GM23338 (cell line): ENCODE measurements around the gene RSL24D1. TPM values are rescaled to one million over a fixed set of nuclear protein-coding genes. Genes with fewer than 3 reads are reported as not detected.

Experiments
- ATAC-seq: fragments of 200-7000 bp; cut with Tn5 transposase; 3 replicates; pipeline ENCODE4 v1.9.1; 2020
- DNase-seq: peaks from one replicate; pipeline ENCODE4 v3.0.0-alpha.2; 2015; ENCODE audit warnings: low spot score
- H2AFZ ChIP-seq: fragments of 200-600 bp; sonication (generic); 2 replicates; pipeline ENCODE4 v1.8.0; 2016; ENCODE audit warnings: antibody characterized with exemption, mild to moderate bottlenecking, moderate library complexity
- H3F3A ChIP-seq: fragments of 200-600 bp; sonication (generic); replicated peaks from 2 replicates; pipeline ENCODE4 v1.8.0; 2017; ENCODE audit warnings: antibody characterized with exemption, mixed run types, low read depth
- H3K27ac ChIP-seq: fragments of 200-600 bp; sonication (generic); 2 replicates; pipeline ENCODE4 v1.6.1; 2016; ENCODE audit warnings: low read depth
- H3K27me3 ChIP-seq: fragments of 200-600 bp; sonication (generic); 2 replicates; pipeline ENCODE4 v1.8.0; 2016; ENCODE audit warnings: mild to moderate bottlenecking, mixed run types, moderate library complexity; ENCODE audit not compliant: insufficient read depth
- H3K36me3 ChIP-seq: fragments of 200-600 bp; sonication (generic); 2 replicates; pipeline ENCODE4 v1.8.0; 2016; ENCODE audit warnings: mild to moderate bottlenecking; ENCODE audit not compliant: insufficient read depth
- H3K4me1 ChIP-seq: fragments of 200-600 bp; sonication (generic); 2 replicates; pipeline ENCODE4 v1.8.0; 2016; ENCODE audit warnings: mild to moderate bottlenecking, moderate library complexity; ENCODE audit not compliant: insufficient read depth
- H3K4me2 ChIP-seq: fragments of 200-600 bp; sonication (generic); 2 replicates; pipeline ENCODE4 v1.7.1; 2017; ENCODE audit warnings: mixed run types
- H3K4me3 ChIP-seq: fragments of 200-600 bp; sonication (generic); 2 replicates; pipeline ENCODE4 v1.6.1; 2016; ENCODE audit warnings: mixed run types
- H3K79me2 ChIP-seq: fragments of 200-600 bp; sonication (generic); replicated peaks from 2 replicates; pipeline ENCODE4 v1.8.0; 2017; ENCODE audit warnings: mild to moderate bottlenecking; ENCODE audit not compliant: insufficient read depth
- H3K9me2 ChIP-seq: fragments of 200-600 bp; sonication (generic); 2 replicates; pipeline ENCODE4 v1.8.0; 2017; ENCODE audit not compliant: insufficient read depth
- H4K20me1 ChIP-seq: fragments of 200-600 bp; sonication (generic); replicated peaks from 2 replicates; pipeline ENCODE4 v1.8.0; 2017; ENCODE audit warnings: mild to moderate bottlenecking; ENCODE audit not compliant: insufficient read depth
- H3K27ac Mint-ChIP-seq: 2 replicates; pipeline ENCODE4 v1.8.0; 2020; ENCODE audit warnings: inconsistent platforms, mild to moderate bottlenecking, moderate library complexity, mixed read lengths
- H3K27me3 Mint-ChIP-seq: 3 replicates; pipeline ENCODE4 v1.8.0; 2022; ENCODE audit warnings: low read depth, mild to moderate bottlenecking, moderate library complexity, mixed read lengths, inconsistent platforms; ENCODE audit not compliant: insufficient read depth, poor library complexity
- H3K36me3 Mint-ChIP-seq: 3 replicates; pipeline ENCODE4 v1.8.0; 2021; ENCODE audit warnings: low read depth, mild to moderate bottlenecking, inconsistent platforms, moderate library complexity, mixed read lengths
- H3K4me1 Mint-ChIP-seq: 3 replicates; pipeline ENCODE4 v1.8.0; 2020; ENCODE audit warnings: mild to moderate bottlenecking, inconsistent platforms, mixed read lengths
- H3K4me3 Mint-ChIP-seq: 3 replicates; pipeline ENCODE4 v1.8.0; 2021; ENCODE audit warnings: moderate library complexity, mild to moderate bottlenecking, inconsistent platforms, mixed read lengths
- H3K9me3 Mint-ChIP-seq: 3 replicates; pipeline ENCODE4 v1.8.0; 2020; ENCODE audit warnings: moderate library complexity, mild to moderate bottlenecking, inconsistent platforms, mixed read lengths
- CREB1 ChIP-seq: fragments of 250-450 bp; sonication (Bioruptor Pico); IDR thresholded peaks from 2 replicates; pipeline ENCODE4 v1.5.0; 2020; ENCODE audit warnings: low read depth, mild to moderate bottlenecking, moderate library complexity
- ETS1 ChIP-seq: IDR thresholded peaks from 2 replicates; pipeline ENCODE4 v1.6.1; 2016; ENCODE audit warnings: antibody characterized with exemption
- EZH2 ChIP-seq: fragments of 200-600 bp; sonication (generic); IDR thresholded peaks from one replicate; pipeline ENCODE4 v1.8.0; 2017; ENCODE audit warnings: antibody characterized with exemption, mild to moderate bottlenecking, low read depth; ENCODE audit not compliant: unreplicated experiment
- EZH2phosphoT487 ChIP-seq: fragments of 200-600 bp; sonication (generic); IDR thresholded peaks from one replicate; pipeline ENCODE4 v1.8.1; 2018; ENCODE audit warnings: antibody characterized with exemption; ENCODE audit not compliant: unreplicated experiment
- JUNB ChIP-seq: IDR thresholded peaks from one replicate; pipeline ENCODE4 v1.6.1; 2016; ENCODE audit warnings: antibody characterized with exemption; ENCODE audit not compliant: unreplicated experiment
- NANOG ChIP-seq: IDR thresholded peaks from 2 replicates; pipeline ENCODE4 v1.6.1; 2016; ENCODE audit warnings: antibody characterized with exemption, borderline replicate concordance
- POLR2AphosphoS5 ChIP-seq: IDR thresholded peaks from 2 replicates; pipeline ENCODE4 v1.6.1; 2016; ENCODE audit warnings: antibody characterized with exemption, low read depth
- REST ChIP-seq: IDR thresholded peaks from one replicate; pipeline ENCODE4 v1.6.1; 2018; ENCODE audit warnings: antibody characterized with exemption; ENCODE audit not compliant: unreplicated experiment
- STAT1 ChIP-seq: IDR thresholded peaks from one replicate; pipeline ENCODE4 v1.6.1; 2016; ENCODE audit warnings: antibody characterized with exemption; ENCODE audit not compliant: unreplicated experiment
- ZNF114 ChIP-seq: fragments of 250-450 bp; sonication (Bioruptor Pico); IDR thresholded peaks from 2 replicates; pipeline ENCODE4 v1.5.0; 2020; ENCODE audit warnings: mild to moderate bottlenecking, moderate library complexity
- ZNF331 ChIP-seq: fragments of 250-450 bp; sonication (Bioruptor Pico); IDR thresholded peaks from 2 replicates; pipeline ENCODE4 v1.5.0; 2020; ENCODE audit warnings: low read depth, mild to moderate bottlenecking, moderate library complexity
- polyA plus RNA-seq: library from polyadenylated mRNA; unstranded; fragments of >200 nt; fragmentation: Nextera tagmentation; extraction: Ambion mirVana; gene quantifications from 2 replicates; pipeline ENCODE4 v1.2.1, GENCODE V29; 2016
- total RNA-seq: library from RNA; depleted of rRNA; stranded (reverse); fragments of >200 nt; shearing (Covaris generic); gene quantifications from 2 replicates; pipeline ENCODE4 v1.2.3, GENCODE V29; 2014
- TF ChIP-seq, protein P1 (sequence below): fragments of 250-450 bp; sonication (Bioruptor Pico); IDR thresholded peaks from 2 replicates; pipeline ENCODE4 v1.5.0; 2020; ENCODE audit warnings: mild to moderate bottlenecking, moderate library complexity
- TF ChIP-seq, protein P2 (sequence below), 2 experiments: fragments of 200-600 bp in 1 of 2; sonication (generic) in 1 of 2; conservative IDR thresholded peaks; 2 replicates each; pipeline versions ENCODE4 v1.5.1 to v1.6.1; 2016 to 2017; ENCODE audit warnings: antibody characterized with exemption in 2 of 2, low read depth in 2 of 2, mild to moderate bottlenecking in 2 of 2, moderate library complexity in 1 of 2

RSL24D1 gene
- total and polyA plus RNA-seq, 2 experiments from 2014 or later, result 125 to 201 TPM

- no peaks in the 10 kb centered on the region for H3K36me3 Mint-ChIP-seq
- H3F3A ChIP-seq, result no peaks in the 10 kb centered on the region
- no peaks in the 10 kb centered on the region for H3K79me2 ChIP-seq
- H3K27me3 ChIP-seq, result no peaks in the 10 kb centered on the region
- H3K4me3 Mint-ChIP-seq, result no peak overlapping the region
- no peaks in the 10 kb centered on the region for H3K9me2 ChIP-seq
- no peak overlapping the region for H3K4me2 ChIP-seq
- no peaks in the 10 kb centered on the region for H4K20me1 ChIP-seq
- H3K4me3 ChIP-seq, result no peak overlapping the region
- no peak overlapping the region for H2AFZ ChIP-seq
- no peaks in the 10 kb centered on the region for H3K9me3 Mint-ChIP-seq
- no peak overlapping the region for H3K27ac Mint-ChIP-seq
- peaks cover 3% of the 10 kb centered on the region; the same call in 2 of the 3 replicates for H3K4me1 Mint-ChIP-seq
- no peak for TF ChIP-seq CREB1 (CRISPR knock-in tag)
- no peak for TF ChIP-seq ZNF331
- no peak for TF ChIP-seq ZNF114 (CRISPR knock-in tag)
- TF ChIP-seq, protein P1, sequence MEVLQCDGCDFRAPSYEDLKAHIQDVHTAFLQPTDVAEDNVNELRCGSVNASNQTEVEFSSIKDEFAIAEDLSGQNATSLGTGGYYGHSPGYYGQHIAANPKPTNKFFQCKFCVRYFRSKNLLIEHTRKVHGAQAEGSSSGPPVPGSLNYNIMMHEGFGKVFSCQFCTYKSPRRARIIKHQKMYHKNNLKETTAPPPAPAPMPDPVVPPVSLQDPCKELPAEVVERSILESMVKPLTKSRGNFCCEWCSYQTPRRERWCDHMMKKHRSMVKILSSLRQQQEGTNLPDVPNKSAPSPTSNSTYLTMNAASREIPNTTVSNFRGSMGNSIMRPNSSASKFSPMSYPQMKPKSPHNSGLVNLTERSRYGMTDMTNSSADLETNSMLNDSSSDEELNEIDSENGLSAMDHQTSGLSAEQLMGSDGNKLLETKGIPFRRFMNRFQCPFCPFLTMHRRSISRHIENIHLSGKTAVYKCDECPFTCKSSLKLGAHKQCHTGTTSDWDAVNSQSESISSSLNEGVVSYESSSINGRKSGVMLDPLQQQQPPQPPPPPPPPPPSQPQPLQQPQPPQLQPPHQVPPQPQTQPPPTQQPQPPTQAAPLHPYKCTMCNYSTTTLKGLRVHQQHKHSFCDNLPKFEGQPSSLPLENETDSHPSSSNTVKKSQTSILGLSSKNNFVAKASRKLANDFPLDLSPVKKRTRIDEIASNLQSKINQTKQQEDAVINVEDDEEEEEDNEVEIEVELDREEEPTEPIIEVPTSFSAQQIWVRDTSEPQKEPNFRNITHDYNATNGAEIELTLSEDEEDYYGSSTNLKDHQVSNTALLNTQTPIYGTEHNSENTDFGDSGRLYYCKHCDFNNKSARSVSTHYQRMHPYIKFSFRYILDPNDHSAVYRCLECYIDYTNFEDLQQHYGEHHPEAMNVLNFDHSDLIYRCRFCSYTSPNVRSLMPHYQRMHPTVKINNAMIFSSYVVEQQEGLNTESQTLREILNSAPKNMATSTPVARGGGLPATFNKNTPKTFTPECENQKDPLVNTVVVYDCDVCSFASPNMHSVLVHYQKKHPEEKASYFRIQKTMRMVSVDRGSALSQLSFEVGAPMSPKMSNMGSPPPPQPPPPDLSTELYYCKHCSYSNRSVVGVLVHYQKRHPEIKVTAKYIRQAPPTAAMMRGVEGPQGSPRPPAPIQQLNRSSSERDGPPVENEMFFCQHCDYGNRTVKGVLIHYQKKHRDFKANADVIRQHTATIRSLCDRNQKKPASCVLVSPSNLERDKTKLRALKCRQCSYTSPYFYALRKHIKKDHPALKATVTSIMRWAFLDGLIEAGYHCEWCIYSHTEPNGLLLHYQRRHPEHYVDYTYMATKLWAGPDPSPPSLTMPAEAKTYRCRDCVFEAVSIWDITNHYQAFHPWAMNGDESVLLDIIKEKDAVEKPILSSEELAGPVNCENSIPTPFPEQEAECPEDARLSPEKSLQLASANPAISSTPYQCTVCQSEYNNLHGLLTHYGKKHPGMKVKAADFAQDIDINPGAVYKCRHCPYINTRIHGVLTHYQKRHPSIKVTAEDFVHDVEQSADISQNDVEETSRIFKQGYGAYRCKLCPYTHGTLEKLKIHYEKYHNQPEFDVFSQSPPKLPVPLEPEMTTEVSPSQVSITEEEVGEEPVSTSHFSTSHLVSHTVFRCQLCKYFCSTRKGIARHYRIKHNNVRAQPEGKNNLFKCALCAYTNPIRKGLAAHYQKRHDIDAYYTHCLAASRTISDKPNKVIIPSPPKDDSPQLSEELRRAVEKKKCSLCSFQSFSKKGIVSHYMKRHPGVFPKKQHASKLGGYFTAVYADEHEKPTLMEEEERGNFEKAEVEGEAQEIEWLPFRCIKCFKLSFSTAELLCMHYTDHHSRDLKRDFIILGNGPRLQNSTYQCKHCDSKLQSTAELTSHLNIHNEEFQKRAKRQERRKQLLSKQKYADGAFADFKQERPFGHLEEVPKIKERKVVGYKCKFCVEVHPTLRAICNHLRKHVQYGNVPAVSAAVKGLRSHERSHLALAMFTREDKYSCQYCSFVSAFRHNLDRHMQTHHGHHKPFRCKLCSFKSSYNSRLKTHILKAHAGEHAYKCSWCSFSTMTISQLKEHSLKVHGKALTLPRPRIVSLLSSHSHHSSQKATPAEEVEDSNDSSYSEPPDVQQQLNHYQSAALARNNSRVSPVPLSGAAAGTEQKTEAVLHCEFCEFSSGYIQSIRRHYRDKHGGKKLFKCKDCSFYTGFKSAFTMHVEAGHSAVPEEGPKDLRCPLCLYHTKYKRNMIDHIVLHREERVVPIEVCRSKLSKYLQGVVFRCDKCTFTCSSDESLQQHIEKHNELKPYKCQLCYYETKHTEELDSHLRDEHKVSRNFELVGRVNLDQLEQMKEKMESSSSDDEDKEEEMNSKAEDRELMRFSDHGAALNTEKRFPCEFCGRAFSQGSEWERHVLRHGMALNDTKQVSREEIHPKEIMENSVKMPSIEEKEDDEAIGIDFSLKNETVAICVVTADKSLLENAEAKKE (CRISPR knock-in tag), result no peak
- no peak for TF ChIP-seq EZH2phosphoT487
- no peak for TF ChIP-seq EZH2
- no peak for TF ChIP-seq NANOG
- TF ChIP-seq STAT1, result no peak
- TF ChIP-seq, protein P2, sequence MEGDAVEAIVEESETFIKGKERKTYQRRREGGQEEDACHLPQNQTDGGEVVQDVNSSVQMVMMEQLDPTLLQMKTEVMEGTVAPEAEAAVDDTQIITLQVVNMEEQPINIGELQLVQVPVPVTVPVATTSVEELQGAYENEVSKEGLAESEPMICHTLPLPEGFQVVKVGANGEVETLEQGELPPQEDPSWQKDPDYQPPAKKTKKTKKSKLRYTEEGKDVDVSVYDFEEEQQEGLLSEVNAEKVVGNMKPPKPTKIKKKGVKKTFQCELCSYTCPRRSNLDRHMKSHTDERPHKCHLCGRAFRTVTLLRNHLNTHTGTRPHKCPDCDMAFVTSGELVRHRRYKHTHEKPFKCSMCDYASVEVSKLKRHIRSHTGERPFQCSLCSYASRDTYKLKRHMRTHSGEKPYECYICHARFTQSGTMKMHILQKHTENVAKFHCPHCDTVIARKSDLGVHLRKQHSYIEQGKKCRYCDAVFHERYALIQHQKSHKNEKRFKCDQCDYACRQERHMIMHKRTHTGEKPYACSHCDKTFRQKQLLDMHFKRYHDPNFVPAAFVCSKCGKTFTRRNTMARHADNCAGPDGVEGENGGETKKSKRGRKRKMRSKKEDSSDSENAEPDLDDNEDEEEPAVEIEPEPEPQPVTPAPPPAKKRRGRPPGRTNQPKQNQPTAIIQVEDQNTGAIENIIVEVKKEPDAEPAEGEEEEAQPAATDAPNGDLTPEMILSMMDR (conservative IDR thresholded peaks at IDR 0.05; ENCODE audit: low read depth in 2 of 2), result no peak
- TF ChIP-seq POLR2AphosphoS5, result no peak
- no peak for TF ChIP-seq REST
- TF ChIP-seq JUNB, result no peak
- TF ChIP-seq ETS1, result no peak
- H3K36me3 ChIP-seq, result no peaks in the 10 kb centered on the region
- ATAC-seq, result no peak
- no peaks in the 10 kb centered on the region for H3K4me1 ChIP-seq
- no peaks in the 10 kb centered on the region for H3K27me3 Mint-ChIP-seq
- no peak for DNase-seq
- no peak overlapping the region for H3K27ac ChIP-seq
Observed at GRCh38 chr15:55230051-55230670, 33.4 kb upstream of the RSL24D1 start.
